Type B pancreatic cell (in vitro differentiated cells): ENCODE results near the gene SMIM41. TPM values are rescaled to one million over a fixed set of nuclear protein-coding genes. Genes with fewer than 3 reads are reported as not detected.

Source experiments
- DNase-seq: peaks from one replicate; pipeline ENCODE4 v3.0.0; 2021; ENCODE audit warnings: mixed read lengths; ENCODE audit not compliant: unreplicated experiment; ENCODE audit errors: extremely low spot score
- H3K27ac Mint-ChIP-seq: 2 replicates; pipeline ENCODE4 v1.8.0; 2021; ENCODE audit warnings: mild to moderate bottlenecking, mixed read lengths
- H3K27me3 Mint-ChIP-seq: 2 replicates; pipeline ENCODE4 v1.8.0; 2021; ENCODE audit warnings: mixed read lengths
- H3K36me3 Mint-ChIP-seq: 2 replicates; pipeline ENCODE4 v1.8.0; 2021; ENCODE audit warnings: mixed read lengths
- H3K4me1 Mint-ChIP-seq: one replicate; pipeline ENCODE4 v1.8.0; 2021; ENCODE audit warnings: mixed read lengths; ENCODE audit not compliant: unreplicated experiment
- H3K4me3 Mint-ChIP-seq: 2 replicates; pipeline ENCODE4 v1.8.0; 2021; ENCODE audit warnings: mild to moderate bottlenecking, mixed read lengths
- H3K9me3 Mint-ChIP-seq: 2 replicates; pipeline ENCODE4 v1.8.0; 2021; ENCODE audit warnings: mixed read lengths
- CTCF ChIP-seq: fragments of 200-600 bp; sonication (generic); conservative IDR thresholded peaks from 2 replicates; pipeline ENCODE4 v1.5.0; 2021; ENCODE audit warnings: antibody characterized with exemption, mild to moderate bottlenecking
- total RNA-seq: library from RNA; stranded (reverse); gene quantifications from 2 replicates; pipeline ENCODE4 v1.2.1, GENCODE V29; 2021; ENCODE audit warnings: low replicate concordance

SMIM41 gene
- total RNA-seq, 1 donor from 2014 or later = not detected

- DNase-seq = no peak
- Mint-ChIP-seq H3K27ac (peak overlapping the region; percentile 84), H3K9me3 (no peaks in the 10 kb centered on the region), H3K36me3 (no peaks in the 10 kb centered on the region), H3K4me3 (peak overlapping the region; percentile 19), H3K27me3 (peaks cover 21% of the 10 kb centered on the region), H3K4me1 (peaks cover 10% of the 10 kb centered on the region)
- TF ChIP-seq CTCF = peak; percentile 79
These were observed 40.1 kb downstream of the SMIM41 start for GRCh38 chr12:52119398-52120254.

- Mint-ChIP-seq H3K27ac (peak overlapping the region; percentile 51), H3K27me3 (peaks cover 12% of the 10 kb centered on the region), H3K4me3 (no peak overlapping the region), H3K36me3 (no peaks in the 10 kb centered on the region), H3K9me3 (no peaks in the 10 kb centered on the region), H3K4me1 (peaks cover 10% of the 10 kb centered on the region)
- TF ChIP-seq CTCF = no peak
- no peak for DNase-seq
These were observed 41.7 kb downstream of the SMIM41 start for GRCh38 chr12:52120951-52121823.

GRCh38 chr12:52121824-52122539, 42.5 kb downstream of the SMIM41 start:
- DNase-seq = no peak
- Mint-ChIP-seq H3K36me3 (no peaks in the 10 kb centered on the region), H3K4me1 (peaks cover 15% of the 10 kb centered on the region), H3K27me3 (peaks cover 7% of the 10 kb centered on the region), H3K9me3 (no peaks in the 10 kb centered on the region), H3K4me3 (peak overlapping the region; percentile 45), H3K27ac (peak overlapping the region; percentile 51)
- peak; percentile 90 for TF ChIP-seq CTCF

- Mint-ChIP-seq H3K4me1 (peaks cover 19% of the 10 kb centered on the region), H3K4me3 (no peak overlapping the region), H3K27ac (peak overlapping the region; percentile 21), H3K27me3 (peaks cover 6% of the 10 kb centered on the region), H3K36me3 (no peaks in the 10 kb centered on the region), H3K9me3 (no peaks in the 10 kb centered on the region)
- TF ChIP-seq CTCF = no peak
- no peak for DNase-seq
These were observed 43.0 kb downstream of the SMIM41 start for GRCh38 chr12:52122540-52122871.

- no peaks in the 10 kb centered on the region for H3K9me3 Mint-ChIP-seq
- no peak for TF ChIP-seq CTCF
These were observed 43.4 kb downstream of the SMIM41 start for GRCh38 chr12:52122904-52123303.

More at GRCh38 chr12:52122904-52123303, 43.4 kb downstream of the SMIM41 start:
- Mint-ChIP-seq H3K4me1 (peaks cover 19% of the 10 kb centered on the region), H3K27ac (no peak overlapping the region), H3K27me3 (peaks cover 6% of the 10 kb centered on the region), H3K36me3 (no peaks in the 10 kb centered on the region), H3K4me3 (no peak overlapping the region)
- DNase-seq = no peak
